Smooth muscle cell (in vitro differentiated cells): Measurements from ENCODE around the gene TSPAN12. TPM values are rescaled to one million over a fixed set of nuclear protein-coding genes. Genes with fewer than 3 reads are reported as not detected.

Experiments
- DNase-seq: peaks from one replicate; lab custom pipeline; 2025; ENCODE audit not compliant: unreplicated experiment; lab: John Stamatoyannopoulos, UW
- H2AFZ ChIP-seq: fragments of 200-600 bp; sonication (generic); 2 replicates; pipeline ENCODE4 v1.6.0; 2016; ENCODE audit warnings: antibody characterized with exemption, low read depth, mild to moderate bottlenecking
- H3F3A ChIP-seq: fragments of 200-600 bp; sonication (generic); 2 replicates; pipeline ENCODE4 v1.6.0; 2017; ENCODE audit warnings: antibody characterized with exemption, low read depth
- H3K27ac ChIP-seq: fragments of 200-600 bp; sonication (generic); 2 replicates; pipeline ENCODE4 v1.5.1; 2016; ENCODE audit warnings: low read depth, mild to moderate bottlenecking
- H3K27me3 ChIP-seq: fragments of 200-600 bp; sonication (generic); 2 replicates; pipeline ENCODE4 v1.6.1; 2016; ENCODE audit warnings: low read depth, mild to moderate bottlenecking
- H3K36me3 ChIP-seq: fragments of 200-600 bp; sonication (generic); 2 replicates; pipeline ENCODE4 v1.5.1; 2016; ENCODE audit warnings: low read depth
- H3K4me1 ChIP-seq: fragments of 200-600 bp; sonication (generic); 2 replicates; pipeline ENCODE4 v1.5.1; 2016; ENCODE audit warnings: low read depth
- H3K4me2 ChIP-seq: fragments of 200-600 bp; sonication (generic); 2 replicates; pipeline ENCODE4 v1.6.0; 2016; ENCODE audit warnings: mild to moderate bottlenecking
- H3K4me3 ChIP-seq: fragments of 200-600 bp; sonication (generic); 2 replicates; pipeline ENCODE4 v1.5.1; 2016; ENCODE audit warnings: mild to moderate bottlenecking
- H3K79me2 ChIP-seq: fragments of 200-600 bp; sonication (generic); 2 replicates; pipeline ENCODE4 v1.6.0; 2016; ENCODE audit warnings: low read depth, mild to moderate bottlenecking
- H3K9ac ChIP-seq: fragments of 200-600 bp; sonication (generic); 2 replicates; pipeline ENCODE4 v1.6.0; 2016; ENCODE audit warnings: low read depth
- H3K9me3 ChIP-seq: fragments of 200-600 bp; sonication (generic); replicated peaks from 2 replicates; pipeline ENCODE4 v1.5.1; 2016; ENCODE audit warnings: low read depth
- H4K20me1 ChIP-seq: fragments of 200-600 bp; sonication (generic); 2 replicates; pipeline ENCODE4 v1.6.0; 2016; ENCODE audit warnings: low read depth
- CTCF ChIP-seq: fragments of 200-600 bp; sonication (generic); IDR thresholded peaks from 2 replicates; pipeline ENCODE4 v1.5.1; 2017; ENCODE audit warnings: borderline replicate concordance, mild to moderate bottlenecking, antibody characterized with exemption; ENCODE audit not compliant: insufficient read depth, poor library complexity, severe bottlenecking
- WGBS: methylation state at CpG from one replicate; pipeline ENCODE4 v1.1.7; 2016; ENCODE audit warnings: low lambda C conversion rate; 5-methylcytosine and 5-hydroxymethylcytosine counted together
- polyA plus RNA-seq: library from polyadenylated mRNA; unstranded; fragments of >200 nt; fragmentation: Nextera tagmentation; extraction: Ambion mirVana; gene quantifications from 2 replicates; pipeline ENCODE4 v1.2.1, GENCODE V29; 2016
- total RNA-seq: library from RNA; depleted of rRNA; stranded (reverse); fragments of >200 nt; gene quantifications from 2 replicates; pipeline ENCODE4 v1.2.3, GENCODE V29; 2014

Gene TSPAN12
- total and polyA plus RNA-seq, 2 experiments from 2014 or later = 3.7 to 5.8 TPM

- no peaks in the 10 kb centered on the region for H3F3A ChIP-seq
- peak; percentile 4 for DNase-seq
- H2AFZ ChIP-seq = peak overlapping the region; percentile 36
- H3K9me3 ChIP-seq = no peaks in the 10 kb centered on the region
- peak; percentile 91 for TF ChIP-seq CTCF
- no peak overlapping the region for H3K4me2 ChIP-seq
- no peaks in the 10 kb centered on the region for H3K4me1 ChIP-seq
- no peaks in the 10 kb centered on the region for H4K20me1 ChIP-seq
- no peaks in the 10 kb centered on the region for H3K36me3 ChIP-seq
- no peak overlapping the region for H3K4me3 ChIP-seq
- H3K27me3 ChIP-seq = no peaks in the 10 kb centered on the region
- peak overlapping the region; percentile 57 for H3K27ac ChIP-seq
- H3K9ac ChIP-seq = no peak overlapping the region
- 39% methylated on average over 3 of the region's 3 CpGs for WGBS
- H3K79me2 ChIP-seq = no peaks in the 10 kb centered on the region
Measured at GRCh38 chr7:120805636-120806388, 52.1 kb downstream of the TSPAN12 start.

- no peaks in the 10 kb centered on the region for H3F3A ChIP-seq
- H2AFZ ChIP-seq = no peak overlapping the region
- H4K20me1 ChIP-seq = no peaks in the 10 kb centered on the region
- H3K9me3 ChIP-seq = no peaks in the 10 kb centered on the region
- no peak overlapping the region for H3K9ac ChIP-seq
- TF ChIP-seq CTCF = no peak
- H3K4me3 ChIP-seq = no peak overlapping the region
- H3K4me2 ChIP-seq = no peak overlapping the region
- H3K4me1 ChIP-seq = no peaks in the 10 kb centered on the region
- no peaks in the 10 kb centered on the region for H3K36me3 ChIP-seq
- H3K27ac ChIP-seq = no peak overlapping the region
- no peaks in the 10 kb centered on the region for H3K79me2 ChIP-seq
- no peaks in the 10 kb centered on the region for H3K27me3 ChIP-seq
- no peak for DNase-seq
- 94% methylated on average over 3 of the region's 3 CpGs for WGBS
Measured at GRCh38 chr7:120802751-120803150, 55.2 kb downstream of the TSPAN12 start.

- TF ChIP-seq CTCF = no peak
- H3K27ac ChIP-seq = no peak overlapping the region
Measured at GRCh38 chr7:120799813-120800475, 58.0 kb downstream of the TSPAN12 start.

More at GRCh38 chr7:120799813-120800475, 58.0 kb downstream of the TSPAN12 start:
- WGBS = 91% methylated on average over 3 of the region's 3 CpGs
- no peak for DNase-seq
- Histone ChIP-seq H3F3A (no peaks in the 10 kb centered on the region), H4K20me1 (no peaks in the 10 kb centered on the region), H3K36me3 (no peaks in the 10 kb centered on the region), H3K9ac (no peak overlapping the region), H2AFZ (no peak overlapping the region), H3K4me1 (no peaks in the 10 kb centered on the region), H3K27me3 (no peaks in the 10 kb centered on the region), H3K4me3 (no peak overlapping the region), H3K79me2 (no peaks in the 10 kb centered on the region), H3K9me3 (no peaks in the 10 kb centered on the region), H3K4me2 (no peak overlapping the region)
